Stimulated activated CD4-positive, alpha-beta T cell treated with anti-CD3 and anti-CD28 coated beads, Interleukin-1b, Interleukin-23, amount 100 ng/mL, for 4 hours (primary cell): ENCODE data around the gene OXCT1.
"Not testable (repeated sequence)": the region's sequence is repeated elsewhere in the genome, so short reads cannot be mapped to it uniquely, and the experiment has no call there.

Source experiments
- DNase-seq, 2 donors: peaks; one replicate each; pipeline ENCODE4 v3.0.0-alpha.2; 2020; ENCODE audit warnings: low read depth in 2 of 2

Gene OXCT1

DNA sequence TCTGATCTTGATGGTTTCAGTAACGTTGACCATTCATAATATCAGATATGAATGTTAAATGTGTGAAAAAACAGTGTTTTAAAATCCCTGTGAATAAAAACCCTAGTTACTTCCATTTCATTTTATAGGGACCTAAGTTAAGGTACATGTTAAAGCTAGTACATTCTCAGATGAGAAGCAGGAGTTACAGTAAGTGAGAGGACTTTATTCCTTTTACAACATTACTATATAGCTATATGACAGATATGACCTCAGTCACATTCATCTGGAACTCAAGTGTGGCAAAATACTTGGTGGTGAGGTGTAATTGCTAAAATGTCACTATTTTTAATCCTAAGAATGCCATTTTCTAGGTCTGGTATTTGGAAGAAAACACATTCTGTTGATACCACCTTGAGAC, 96.4 kb downstream of the OXCT1 start:
- no peak for DNase-seq

DNA sequence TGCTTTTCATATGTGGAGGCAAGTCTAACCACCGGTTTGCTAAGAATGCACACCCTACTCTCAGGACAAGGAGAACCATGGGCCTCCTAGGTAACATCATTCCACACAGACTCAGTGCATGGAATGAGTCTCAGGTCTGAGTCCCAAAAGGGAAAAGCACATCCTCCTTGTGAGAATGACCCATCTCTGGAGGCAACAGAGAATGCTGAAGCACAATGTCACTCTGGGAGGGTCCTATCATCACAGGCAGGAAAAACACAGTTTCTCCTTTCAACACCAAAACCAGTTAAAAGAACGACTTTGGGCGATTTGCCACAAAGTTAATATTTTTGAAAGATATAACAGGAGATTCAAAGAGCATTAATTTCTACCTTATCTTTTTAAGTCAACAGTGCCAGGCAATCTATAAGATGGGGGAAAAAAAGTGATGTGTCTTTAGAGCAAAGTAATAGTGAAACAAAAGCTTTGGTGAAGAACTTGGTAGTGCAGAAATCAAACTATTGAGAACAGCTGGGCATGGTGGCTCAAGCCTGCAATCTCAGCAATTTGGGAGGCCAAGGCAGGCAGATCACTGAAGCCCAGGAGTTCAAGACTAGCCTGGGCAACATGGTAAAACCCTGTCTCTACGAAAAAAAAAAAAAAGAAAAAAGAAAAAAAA, 97.3 kb downstream of the OXCT1 start:
- DNase-seq: no peak

DNA sequence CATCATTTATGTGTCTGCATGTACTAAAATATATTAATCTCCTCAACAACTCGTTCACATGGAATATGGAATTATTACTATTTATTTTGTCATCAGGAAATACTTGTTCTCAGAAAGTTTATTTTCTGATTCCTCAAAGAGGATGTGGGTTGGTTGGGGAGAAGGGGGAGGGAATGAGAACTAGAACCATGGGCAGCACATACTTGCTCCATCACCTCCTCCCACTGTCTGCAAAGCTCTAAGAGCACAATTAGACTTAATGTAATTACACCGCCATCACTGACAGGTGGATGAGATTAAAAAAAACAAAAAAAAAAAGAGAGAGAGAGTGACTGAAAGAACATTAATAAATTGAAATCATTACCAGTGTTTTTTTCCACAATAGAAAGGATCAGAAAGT, 98.2 kb downstream of the OXCT1 start:
- no peak for DNase-seq

DNA sequence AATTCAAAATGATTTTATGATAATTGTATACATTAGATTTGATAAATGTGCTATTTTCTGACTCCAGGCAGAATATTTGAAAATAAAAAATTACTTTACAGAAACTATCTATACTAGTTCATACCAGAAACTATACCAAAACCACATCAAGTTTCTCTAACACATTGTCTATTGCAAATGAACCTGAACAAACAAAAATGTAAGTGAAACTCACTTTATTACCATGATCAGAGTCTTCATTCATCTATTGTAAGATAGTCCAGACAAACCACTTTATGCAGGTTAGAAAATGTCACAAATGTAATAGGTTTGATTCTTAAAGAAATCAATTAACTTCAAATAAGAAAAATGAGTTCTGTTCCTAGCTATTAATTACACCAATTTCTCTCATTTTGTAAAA, 99.4 kb downstream of the OXCT1 start:
- no peak for DNase-seq

DNA sequence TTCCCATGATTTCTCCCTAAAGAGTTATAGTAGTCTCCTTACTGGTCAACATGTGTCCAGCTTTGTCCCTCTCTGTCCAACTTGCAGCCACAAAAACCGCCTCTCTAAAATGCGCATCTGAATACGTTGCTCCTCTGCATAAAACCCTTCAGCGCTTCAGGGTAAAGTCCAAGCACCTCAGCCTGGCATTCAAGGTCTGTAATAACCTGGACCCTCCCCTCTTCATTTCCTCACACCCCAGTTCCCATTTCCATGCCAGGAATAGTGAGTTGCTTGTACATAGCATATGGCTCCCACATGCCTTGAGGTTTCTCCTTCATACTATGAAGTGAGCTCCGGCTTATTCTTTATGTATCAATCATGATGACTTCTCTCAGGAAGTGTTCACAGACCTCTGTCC, 101.5 kb downstream of the OXCT1 start:
- DNase-seq: no peak

DNA sequence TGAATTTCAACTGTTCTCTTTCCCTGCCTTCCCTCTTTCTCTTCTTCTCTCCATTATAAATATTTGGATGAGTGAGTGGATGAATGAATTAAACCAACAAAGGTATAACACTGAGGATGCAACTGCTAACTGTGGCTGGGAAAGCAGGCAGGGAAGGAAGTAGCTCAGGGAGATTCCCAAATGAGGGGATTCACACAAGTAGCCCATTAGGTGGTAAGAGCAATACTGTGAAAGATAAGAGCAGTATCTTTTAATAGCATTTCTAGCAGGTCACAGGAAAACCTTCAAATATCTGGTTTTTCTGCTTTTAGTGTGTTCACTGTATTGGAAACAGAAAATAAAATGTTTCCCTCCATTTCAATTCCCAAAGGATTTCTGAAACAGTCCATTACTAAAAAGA, 105.6 kb downstream of the OXCT1 start:
- no peak for DNase-seq

DNA sequence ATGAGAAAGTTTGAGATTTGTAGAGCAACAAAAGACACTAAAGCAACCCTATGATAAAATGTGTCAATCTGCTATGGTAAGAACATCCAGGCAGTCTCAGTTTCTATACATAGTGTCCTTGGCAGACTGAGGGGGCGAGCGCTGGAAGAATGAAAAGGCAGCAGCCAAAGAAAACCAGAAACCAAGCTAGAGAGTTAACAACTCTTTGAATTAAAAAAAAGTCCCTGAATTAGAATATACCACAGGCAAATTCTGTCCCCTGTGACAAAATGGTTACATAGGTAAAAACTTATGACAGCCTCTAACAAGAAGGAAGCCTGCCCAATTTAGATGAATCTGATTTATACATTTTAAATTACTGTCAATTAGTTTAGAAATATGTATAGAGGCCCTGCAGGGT, 106.7 kb downstream of the OXCT1 start:
- DNase-seq: no peak

DNA sequence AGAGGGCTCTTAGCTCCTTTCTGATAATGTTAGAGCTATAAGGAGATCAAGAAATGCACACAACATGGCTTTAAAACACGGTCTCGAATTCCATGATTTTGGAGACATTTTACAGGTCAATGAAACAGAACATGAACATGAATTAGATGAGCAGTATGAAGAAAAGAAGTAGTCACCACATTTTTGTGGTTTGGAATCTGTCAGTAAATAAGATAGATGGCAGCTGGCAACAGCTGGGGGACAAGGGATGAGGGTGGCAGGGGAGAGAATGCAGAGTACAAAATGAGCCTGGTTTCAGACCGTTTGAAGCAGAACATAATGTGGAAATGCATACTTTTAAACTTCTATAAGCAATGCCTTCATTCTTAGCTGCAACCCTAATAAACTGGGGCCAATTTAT, 107.1 kb downstream of the OXCT1 start:
- DNase-seq: no peak

DNA sequence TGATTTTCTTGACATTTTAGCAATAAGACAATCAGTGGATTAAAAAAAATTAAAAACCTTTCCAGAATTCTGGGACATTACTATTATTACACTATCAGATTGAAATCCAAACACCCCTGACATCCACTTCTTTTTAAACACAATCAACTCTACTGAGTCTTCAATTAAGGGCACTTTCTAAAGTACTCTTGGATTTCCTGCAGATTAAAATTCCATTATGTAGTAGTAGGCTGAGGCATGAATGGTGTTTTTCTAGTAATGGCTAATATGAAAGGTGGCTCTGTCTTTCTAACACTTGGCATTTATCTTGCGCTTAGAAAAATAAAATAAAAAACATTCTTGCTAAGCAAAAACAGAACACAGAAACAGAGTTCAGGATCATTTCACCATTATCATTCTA, 107.8 kb downstream of the OXCT1 start:
- DNase-seq: no peak

DNA sequence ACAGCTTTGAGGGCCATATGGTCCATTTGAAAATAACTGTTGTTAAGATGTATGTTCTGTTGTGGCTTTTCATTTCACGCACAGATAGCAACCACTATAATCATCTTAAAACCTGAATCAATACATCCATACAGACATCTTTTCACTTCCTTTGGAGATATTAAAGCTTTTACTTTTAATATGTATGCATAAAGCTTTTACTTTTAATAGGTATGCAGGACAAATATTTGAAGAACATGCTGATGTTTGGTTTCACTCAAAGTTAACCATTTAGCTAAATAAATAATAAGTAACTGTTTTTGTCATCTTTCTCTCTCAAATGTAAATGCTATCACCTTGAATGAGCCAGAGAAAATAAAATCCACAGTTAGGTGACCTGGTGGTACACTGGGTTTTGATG, 108.6 kb downstream of the OXCT1 start:
- DNase-seq: no peak

DNA sequence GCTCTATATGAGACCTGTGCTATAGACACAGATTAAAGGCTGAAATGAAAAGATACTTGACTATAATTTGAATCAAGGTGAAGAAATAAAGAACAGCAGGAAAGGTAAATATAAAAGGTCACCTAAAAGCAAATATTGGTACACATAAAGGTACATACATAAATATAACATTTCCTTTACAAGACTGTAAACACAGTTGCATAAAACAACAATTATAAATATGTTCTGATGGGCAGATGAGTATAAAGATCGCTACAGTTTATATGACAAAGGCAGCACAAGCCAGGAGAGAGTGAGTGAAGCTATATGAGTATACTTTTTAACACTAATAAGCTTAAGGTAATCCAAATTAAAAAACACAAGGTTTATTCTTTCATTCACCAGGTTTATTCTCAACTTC, 114.5 kb downstream of the OXCT1 start:
- DNase-seq: no peak

DNA sequence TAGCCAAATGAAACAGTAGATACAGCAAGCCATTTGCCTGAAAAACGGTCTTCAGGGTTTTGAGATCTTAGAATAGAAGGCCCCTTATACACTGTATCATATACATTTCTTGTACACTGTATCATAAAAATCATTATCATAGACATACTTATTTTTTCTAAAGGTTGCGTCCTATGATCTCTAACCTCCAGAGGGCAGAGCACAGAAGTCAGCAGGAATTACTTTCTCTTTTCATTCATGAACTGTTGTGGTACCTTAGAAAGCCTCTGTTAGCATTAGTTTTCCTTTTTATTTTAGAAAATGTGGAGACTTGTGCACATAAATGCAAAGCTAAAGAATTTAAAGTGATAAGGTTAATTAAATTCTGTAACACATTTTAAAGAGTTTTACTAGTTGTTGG, 115.4 kb downstream of the OXCT1 start:
- DNase-seq: no peak

DNA sequence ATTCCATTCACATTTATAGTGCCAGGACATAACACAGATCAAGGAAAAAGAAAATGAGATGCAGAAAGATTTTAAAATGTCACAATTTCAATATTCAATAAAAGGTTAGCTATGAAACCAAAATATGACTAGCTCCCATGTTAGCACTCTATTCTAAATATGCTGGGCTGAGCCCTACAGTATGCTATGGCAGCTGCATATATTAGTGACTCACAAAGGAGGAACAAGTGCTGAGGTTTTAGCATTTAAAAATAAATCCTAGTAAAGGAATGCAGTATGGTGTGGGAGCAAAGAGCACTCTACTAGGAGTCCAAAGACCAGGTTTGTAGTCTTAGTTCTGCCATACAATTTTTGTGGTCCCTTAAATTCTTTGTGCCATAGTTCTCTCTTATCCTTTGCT, 118.4 kb downstream of the OXCT1 start:
- no peak for DNase-seq

DNA sequence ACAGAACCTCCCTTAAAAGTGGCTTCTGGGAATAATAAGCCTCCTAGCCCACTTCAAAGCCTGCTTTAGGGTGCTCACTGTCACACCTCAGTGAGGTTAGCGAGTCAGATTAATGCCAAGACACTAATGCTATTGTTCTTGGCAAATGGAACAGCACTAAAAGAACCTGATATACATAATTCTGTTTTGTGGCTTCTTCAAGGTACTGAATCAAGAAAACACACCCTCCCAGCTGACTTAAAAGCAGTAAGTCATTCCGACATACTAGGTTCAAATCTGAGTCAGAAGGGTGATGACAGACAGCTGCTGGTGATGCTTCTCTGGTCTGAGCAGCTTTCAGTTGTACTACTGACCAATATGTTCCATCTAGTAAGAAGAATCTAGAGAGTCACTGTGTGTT, 121.6 kb downstream of the OXCT1 start:
- DNase-seq: no peak

DNA sequence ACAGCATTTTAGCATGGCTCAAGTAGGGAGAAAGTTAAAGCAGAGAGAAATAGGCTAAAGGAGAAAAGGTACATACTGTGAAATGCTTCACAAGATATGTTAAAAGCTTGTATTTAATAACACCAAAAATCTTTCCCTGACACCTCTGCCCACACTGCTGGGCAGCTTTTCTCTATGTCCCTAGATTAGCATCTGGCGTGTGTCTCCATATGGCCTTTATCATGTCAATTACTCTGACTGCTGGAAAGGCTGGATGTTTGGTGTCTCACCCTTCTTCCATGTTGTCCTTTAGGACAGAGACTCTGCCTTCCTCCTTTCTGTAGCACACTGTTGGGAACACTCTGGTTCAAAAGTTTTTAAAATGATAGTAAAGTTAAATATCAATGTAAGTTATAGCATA, 122.5 kb downstream of the OXCT1 start:
- no peak for DNase-seq

DNA sequence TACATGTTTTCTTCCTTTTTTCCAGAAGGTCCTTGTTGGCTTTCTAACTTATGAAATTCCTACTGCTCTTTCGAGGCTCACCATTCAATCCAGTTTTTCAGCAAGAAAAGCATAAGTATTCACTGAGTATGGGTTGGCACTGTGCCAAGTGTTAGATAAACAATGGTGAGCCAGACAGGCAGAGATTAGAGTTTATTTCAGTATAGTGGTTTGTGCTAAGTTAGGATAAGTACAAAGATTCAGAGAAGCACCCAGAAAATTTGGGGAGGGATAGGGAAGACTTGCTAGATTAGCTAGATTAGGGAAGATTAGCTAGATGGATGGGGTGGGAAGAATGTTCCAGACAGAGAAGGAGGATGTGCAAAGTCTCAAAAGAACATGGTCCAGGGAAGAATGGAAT, 122.9 kb downstream of the OXCT1 start:
- no peak for DNase-seq

DNA sequence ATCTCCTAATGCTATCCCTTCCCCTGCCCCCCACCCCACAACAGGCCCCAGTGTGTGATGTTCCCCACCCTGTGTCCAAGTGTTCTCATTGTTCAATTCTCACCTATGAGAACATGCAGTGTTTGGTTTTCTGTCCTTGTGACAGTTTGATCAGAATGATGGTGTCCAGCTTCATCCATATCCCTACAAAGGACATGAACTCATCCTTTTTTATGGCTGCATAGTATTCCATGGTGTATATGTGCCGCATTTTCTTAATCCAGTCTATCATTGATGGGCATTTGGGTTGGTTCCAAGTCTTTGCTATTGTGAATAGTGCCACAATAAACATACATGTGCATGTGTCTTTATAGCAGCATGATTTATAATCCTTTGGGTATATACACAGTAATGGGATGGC, 127.6 kb downstream of the OXCT1 start:
- not testable (repeated sequence) for DNase-seq

DNA sequence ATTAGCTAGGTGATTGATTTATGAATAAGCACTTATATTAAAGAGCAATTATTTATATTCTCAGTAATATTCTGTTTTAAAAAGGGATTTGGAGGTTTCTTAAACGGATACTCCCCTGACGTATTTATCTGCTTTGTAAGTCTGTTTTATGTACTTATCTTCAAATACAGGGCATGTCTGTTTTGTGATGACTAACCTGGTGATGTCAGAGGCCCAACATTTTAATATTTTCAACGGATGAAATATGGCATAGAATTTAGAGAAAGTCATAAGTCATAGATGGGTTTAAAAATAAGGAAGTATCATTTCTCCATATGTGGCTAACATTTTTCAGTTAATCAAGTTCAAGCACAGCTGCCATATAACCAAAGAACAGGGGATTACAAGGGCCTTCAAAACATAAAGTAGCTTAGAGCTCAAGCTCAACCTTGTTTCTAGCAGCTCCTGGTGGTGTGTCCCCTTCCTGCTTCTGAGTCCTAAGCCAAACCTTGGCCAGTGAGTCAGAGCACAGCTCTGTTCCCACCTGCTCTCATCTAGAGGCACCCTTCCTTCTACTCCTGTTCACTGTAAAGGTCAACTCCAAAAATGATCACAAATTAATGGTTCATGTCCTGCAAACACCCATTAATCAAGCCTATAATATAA, 131.4 kb downstream of the OXCT1 start:
- no peak for DNase-seq

DNA sequence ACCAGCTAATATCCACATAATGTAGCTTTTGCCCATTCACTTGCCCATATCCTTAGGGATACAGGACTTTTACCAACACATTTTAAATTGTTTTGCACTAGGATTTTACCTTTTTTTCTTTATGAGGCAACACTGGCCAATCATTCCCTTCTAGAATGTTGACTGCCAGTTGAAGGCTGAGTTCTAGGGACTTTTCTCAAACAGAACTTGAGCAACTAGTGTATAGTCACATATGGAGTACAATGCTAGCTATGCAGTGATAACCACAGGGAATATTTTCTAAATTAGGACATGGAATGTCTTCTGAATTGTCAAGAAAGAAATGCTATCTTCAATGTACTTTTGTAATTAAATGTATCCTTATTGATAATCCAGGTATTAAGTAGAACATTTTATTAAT, 133.6 kb downstream of the OXCT1 start:
- DNase-seq: no peak

DNA sequence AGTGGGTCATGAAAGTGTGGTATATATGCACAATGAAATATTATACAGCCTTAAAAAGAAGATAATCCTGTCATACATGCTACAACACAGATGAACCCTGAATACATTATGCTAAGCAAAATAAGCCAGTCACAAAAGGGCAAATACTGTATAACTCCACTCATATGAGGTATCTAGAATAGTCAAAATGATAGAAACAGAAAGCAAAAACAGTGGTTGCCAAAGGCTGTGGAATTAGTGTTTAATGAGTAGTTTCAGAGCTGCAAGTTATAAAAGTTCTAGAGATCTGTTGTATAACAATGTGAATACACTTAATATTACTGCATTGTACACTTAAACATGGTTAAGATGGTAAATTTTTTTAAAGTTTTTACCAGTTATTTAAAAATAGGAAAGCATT, 135.0 kb downstream of the OXCT1 start:
- DNase-seq: no peak

DNA sequence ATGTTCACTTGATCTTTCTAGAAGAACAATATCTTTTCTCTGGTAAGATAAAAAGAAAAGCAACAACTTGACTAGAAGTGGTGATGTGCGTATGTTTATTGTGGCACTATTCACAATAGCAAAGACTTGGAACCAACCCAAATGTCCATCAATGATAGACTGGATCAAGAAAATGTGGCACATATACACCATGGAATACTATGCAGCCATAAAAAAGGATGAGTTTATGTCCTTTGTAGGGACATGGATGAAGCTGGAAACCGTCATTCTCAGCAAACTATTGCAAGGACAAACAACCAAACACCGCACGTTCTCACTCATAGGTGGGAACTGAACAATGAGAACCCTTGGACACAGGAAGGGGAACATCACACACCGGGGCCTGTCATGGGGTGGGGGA, 140.8 kb downstream of the OXCT1 start:
- not testable (repeated sequence) for DNase-seq

DNA sequence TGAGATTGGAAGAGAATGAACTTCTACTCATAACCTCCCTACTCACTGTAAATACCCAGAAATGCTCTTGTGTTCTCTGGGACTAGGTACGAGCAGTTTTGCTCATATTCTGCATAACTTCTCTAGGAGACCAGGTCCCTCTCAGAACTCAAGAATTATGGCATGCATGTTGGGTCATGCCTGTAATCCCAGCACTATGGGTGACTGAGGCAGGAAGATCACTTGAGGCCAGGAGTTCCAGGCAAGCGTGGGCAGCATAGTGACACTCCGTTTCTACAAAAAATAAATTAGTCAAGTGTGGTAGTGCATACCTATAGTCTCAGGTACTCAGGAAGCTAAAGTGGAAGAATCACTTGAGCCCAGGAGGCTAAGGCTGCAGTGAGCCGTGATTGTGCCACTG, 141.9 kb downstream of the OXCT1 start:
- DNase-seq: no peak

DNA sequence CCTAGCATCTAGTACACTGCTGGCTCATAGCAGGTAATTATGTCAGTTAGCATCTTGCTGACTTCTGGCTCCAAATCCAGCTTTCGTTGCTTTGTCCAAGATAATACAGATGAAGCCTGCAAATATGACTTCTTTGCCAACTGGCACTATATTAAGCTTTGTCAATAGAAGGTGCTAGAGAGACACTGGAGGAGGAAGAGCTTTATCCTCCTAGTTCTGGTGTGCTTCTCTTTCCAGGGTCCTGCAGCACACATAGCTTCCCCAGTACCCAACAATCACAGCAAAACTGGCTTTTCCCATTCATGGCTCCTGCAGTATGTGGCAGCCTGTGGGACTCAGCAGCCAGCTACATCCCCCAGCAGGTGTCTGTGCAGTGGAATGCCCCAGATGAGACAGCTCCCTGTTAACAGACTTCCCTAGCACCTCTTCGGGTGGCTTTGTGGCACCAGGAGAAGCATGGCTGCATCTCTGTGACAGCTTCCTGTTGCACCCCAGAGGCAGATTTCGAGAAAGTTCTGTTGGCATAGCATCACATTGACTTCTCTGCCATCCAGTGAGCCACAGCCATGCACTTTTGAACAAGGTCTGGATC, 147.8 kb downstream of the OXCT1 start:
- DNase-seq: no peak

DNA sequence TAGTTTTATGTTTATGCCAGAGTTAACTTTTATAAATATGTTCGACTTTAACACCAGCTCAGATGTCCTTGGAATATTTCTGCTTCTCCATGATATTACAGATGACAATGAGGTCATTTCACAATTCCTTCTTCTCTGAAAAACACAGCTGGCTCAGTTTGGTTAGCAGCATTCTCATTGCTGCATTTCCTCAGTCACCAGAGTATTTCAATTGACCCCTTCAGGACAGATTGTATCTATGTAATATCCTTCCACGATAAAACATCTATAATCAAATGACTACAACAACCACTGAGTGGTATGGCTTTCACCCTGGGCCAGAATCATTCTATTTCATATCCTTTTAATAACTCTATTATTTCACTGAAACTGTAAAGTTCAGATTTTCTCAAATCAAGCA, 148.7 kb downstream of the OXCT1 start:
- no peak for DNase-seq
